IPS-18c (cell line): ENCODE results near the gene ACOT6.
"Not testable (repeated sequence)": the region's sequence is repeated elsewhere in the genome, so short reads cannot be mapped to it uniquely, and the experiment has no call there.

Experiments
- H3K4me3 ChIP-seq: 2 replicates; pipeline ENCODE4 v1.7.0; 2013; ENCODE audit warnings: low read depth, mild to moderate bottlenecking, low read length, moderate library complexity; ENCODE audit not compliant: insufficient read depth
- H3K9me3 ChIP-seq: one replicate; pipeline ENCODE4 v1.6.1; 2013; ENCODE audit warnings: mild to moderate bottlenecking, low read length, moderate library complexity; ENCODE audit not compliant: control insufficient read depth, insufficient read depth

Gene ACOT6

GRCh38 chr14:73633116-73634010 is 21.0 kb downstream of the ACOT6 start:
- Histone ChIP-seq H3K4me3 (peak overlapping the region; percentile 58), H3K9me3 (no peaks in the 10 kb centered on the region)

- H3K4me3 ChIP-seq = peak overlapping the region; percentile 58
- H3K9me3 ChIP-seq = no peaks in the 10 kb centered on the region
Measured at GRCh38 chr14:73634011-73634833, 21.9 kb downstream of the ACOT6 start.

- not testable (repeated sequence) for H3K4me3 ChIP-seq, H3K9me3 ChIP-seq
Measured at GRCh38 chr14:73636355-73636754, 24.0 kb downstream of the ACOT6 start.

- H3K4me3 ChIP-seq = no peak overlapping the region
- no peaks in the 10 kb centered on the region for H3K9me3 ChIP-seq
Measured at GRCh38 chr14:73637830-73638229, 25.5 kb downstream of the ACOT6 start.

GRCh38 chr14:73640796-73641365 is 28.6 kb downstream of the ACOT6 start:
- H3K4me3 ChIP-seq = no peak overlapping the region
- no peaks in the 10 kb centered on the region for H3K9me3 ChIP-seq

- H3K9me3 ChIP-seq = no peaks in the 10 kb centered on the region
- peak within 1 kb of the TSS; percentile 76 for H3K4me3 ChIP-seq
Measured at GRCh38 chr14:73644531-73645247, 32.4 kb downstream of the ACOT6 start, which contains the start of gene DNAL1. Gene DNAL1 (plus strand): TSS chr14:73644986. CDS start chr14:73645040, 54 bp downstream.

- H3K4me3 ChIP-seq = peak overlapping the region; percentile 76
- no peaks in the 10 kb centered on the region for H3K9me3 ChIP-seq
Measured at GRCh38 chr14:73645248-73645610, 32.9 kb downstream of the ACOT6 start.

- no peaks in the 10 kb centered on the region for H3K9me3 ChIP-seq
- H3K4me3 ChIP-seq = no peak overlapping the region
Measured at GRCh38 chr14:73651005-73651404, 38.7 kb downstream of the ACOT6 start.

- H3K9me3 ChIP-seq = no peaks in the 10 kb centered on the region
- no peak overlapping the region for H3K4me3 ChIP-seq
Measured at GRCh38 chr14:73655851-73656250, 43.5 kb downstream of the ACOT6 start.

GRCh38 chr14:73659202-73659601 is 46.9 kb downstream of the ACOT6 start:
- not testable (repeated sequence) for H3K4me3 ChIP-seq, H3K9me3 ChIP-seq

GRCh38 chr14:73660511-73660910 is 48.2 kb downstream of the ACOT6 start:
- no peaks in the 10 kb centered on the region for H3K9me3 ChIP-seq
- H3K4me3 ChIP-seq = no peak overlapping the region

- H3K9me3 ChIP-seq = no peaks in the 10 kb centered on the region
- H3K4me3 ChIP-seq = no peak overlapping the region
Measured at GRCh38 chr14:73661872-73662271, 49.6 kb downstream of the ACOT6 start.

GRCh38 chr14:73662487-73662943 is 50.2 kb downstream of the ACOT6 start:
- no peaks in the 10 kb centered on the region for H3K9me3 ChIP-seq
- H3K4me3 ChIP-seq = no peak overlapping the region

- H3K4me3 ChIP-seq = no peak overlapping the region
- H3K9me3 ChIP-seq = no peaks in the 10 kb centered on the region
Measured at GRCh38 chr14:73663548-73664212, 51.4 kb downstream of the ACOT6 start.

GRCh38 chr14:73665130-73665529 is 52.8 kb downstream of the ACOT6 start:
- H3K9me3 ChIP-seq = no peaks in the 10 kb centered on the region
- no peak overlapping the region for H3K4me3 ChIP-seq

- no peaks in the 10 kb centered on the region for H3K9me3 ChIP-seq
- no peak overlapping the region for H3K4me3 ChIP-seq
Measured at GRCh38 chr14:73666583-73666982, 54.3 kb downstream of the ACOT6 start.

GRCh38 chr14:73667854-73668253 is 55.5 kb downstream of the ACOT6 start:
- no peak overlapping the region for H3K4me3 ChIP-seq
- H3K9me3 ChIP-seq = no peaks in the 10 kb centered on the region
